HUES48 (cell line): ENCODE measurements around the gene TYW1.
A peak's percentile ranks its signal among the peaks of the same experiment; 100 is the strongest.
"Not testable (repeated sequence)": the region's sequence is repeated elsewhere in the genome, so short reads cannot be mapped to it uniquely, and the experiment has no call there.

Experiments
- H3K27ac ChIP-seq: one replicate; pipeline ENCODE4 v1.7.0; 2013; ENCODE audit warnings: low read depth, low read length, inconsistent platforms
- H3K27me3 ChIP-seq: 2 replicates; pipeline ENCODE4 v1.6.1; 2013; ENCODE audit warnings: mild to moderate bottlenecking, low read length; ENCODE audit not compliant: control insufficient read depth, insufficient read depth
- H3K36me3 ChIP-seq: 2 replicates; pipeline ENCODE4 v1.6.1; 2013; ENCODE audit warnings: low read length; ENCODE audit not compliant: control insufficient read depth, insufficient read depth
- H3K4me1 ChIP-seq: 2 replicates; pipeline ENCODE4 v1.6.1; 2013; ENCODE audit warnings: mild to moderate bottlenecking, low read length; ENCODE audit not compliant: control insufficient read depth, insufficient read depth
- H3K4me3 ChIP-seq: 2 replicates; pipeline ENCODE4 v1.5.1; 2013; ENCODE audit warnings: mild to moderate bottlenecking, low read depth, low read length
- H3K9ac ChIP-seq: 2 replicates; pipeline ENCODE4 v1.6.1; 2013; ENCODE audit warnings: mild to moderate bottlenecking, low read depth, low read length, moderate library complexity
- H3K9me3 ChIP-seq: 2 replicates; pipeline ENCODE4 v1.6.1; 2013; ENCODE audit warnings: low read length; ENCODE audit not compliant: control insufficient read depth, insufficient read depth

The TYW1 gene

GRCh38 chr7:67176730-67177129, 180.1 kb downstream of the TYW1 start:
- not testable (repeated sequence) for H3K9ac ChIP-seq, H3K4me3 ChIP-seq, H3K9me3 ChIP-seq, H3K36me3 ChIP-seq, H3K4me1 ChIP-seq, H3K27ac ChIP-seq, H3K27me3 ChIP-seq

GRCh38 chr7:67178915-67179688, 182.5 kb downstream of the TYW1 start:
- H3K4me3 ChIP-seq, H3K36me3 ChIP-seq: not testable (repeated sequence)

DNA sequence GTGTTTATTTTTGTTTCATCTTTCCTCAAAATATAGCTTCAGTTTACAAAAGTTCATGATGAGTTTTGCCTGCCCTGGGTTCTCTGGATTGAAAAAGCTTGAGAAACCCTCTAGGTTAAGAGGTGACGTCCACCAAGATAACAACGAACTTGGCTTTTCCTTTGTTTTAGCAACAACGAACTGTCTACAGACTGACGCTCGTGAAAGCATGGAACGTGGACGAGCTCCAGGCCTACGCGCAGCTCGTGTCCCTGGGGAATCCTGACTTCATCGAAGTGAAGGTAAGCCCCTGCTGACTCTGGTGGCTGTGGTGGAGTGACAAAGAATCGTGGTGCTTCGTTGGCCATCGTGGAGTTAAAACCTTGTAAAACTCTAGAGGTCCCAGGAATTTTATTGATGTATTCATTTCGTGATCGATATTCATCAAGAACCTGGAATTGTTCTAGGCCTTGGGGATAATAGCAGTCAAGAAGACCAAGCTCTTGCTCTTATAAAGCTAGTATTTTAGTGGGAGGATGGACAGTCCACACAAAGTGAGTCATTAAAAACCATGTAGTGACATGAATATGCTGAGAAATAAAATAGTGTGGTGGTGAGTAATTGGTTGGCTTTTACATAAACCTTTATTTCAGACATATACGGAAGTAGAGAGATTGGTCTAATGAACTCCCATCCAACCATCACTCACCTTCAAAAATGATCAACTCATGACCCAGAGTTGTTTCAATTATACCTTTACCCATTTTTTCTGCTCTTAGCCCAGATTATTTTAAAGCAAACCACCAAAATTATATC, 186.5 kb downstream of the TYW1 start:
- not testable (repeated sequence) for H3K4me3 ChIP-seq, H3K9me3 ChIP-seq, H3K4me1 ChIP-seq, H3K27ac ChIP-seq, H3K36me3 ChIP-seq, H3K9ac ChIP-seq, H3K27me3 ChIP-seq

More at GRCh38 chr7:67178915-67179688, 182.5 kb downstream of the TYW1 start:
- not testable (repeated sequence) for H3K27me3 ChIP-seq, H3K9ac ChIP-seq, H3K27ac ChIP-seq, H3K4me1 ChIP-seq, H3K9me3 ChIP-seq

DNA sequence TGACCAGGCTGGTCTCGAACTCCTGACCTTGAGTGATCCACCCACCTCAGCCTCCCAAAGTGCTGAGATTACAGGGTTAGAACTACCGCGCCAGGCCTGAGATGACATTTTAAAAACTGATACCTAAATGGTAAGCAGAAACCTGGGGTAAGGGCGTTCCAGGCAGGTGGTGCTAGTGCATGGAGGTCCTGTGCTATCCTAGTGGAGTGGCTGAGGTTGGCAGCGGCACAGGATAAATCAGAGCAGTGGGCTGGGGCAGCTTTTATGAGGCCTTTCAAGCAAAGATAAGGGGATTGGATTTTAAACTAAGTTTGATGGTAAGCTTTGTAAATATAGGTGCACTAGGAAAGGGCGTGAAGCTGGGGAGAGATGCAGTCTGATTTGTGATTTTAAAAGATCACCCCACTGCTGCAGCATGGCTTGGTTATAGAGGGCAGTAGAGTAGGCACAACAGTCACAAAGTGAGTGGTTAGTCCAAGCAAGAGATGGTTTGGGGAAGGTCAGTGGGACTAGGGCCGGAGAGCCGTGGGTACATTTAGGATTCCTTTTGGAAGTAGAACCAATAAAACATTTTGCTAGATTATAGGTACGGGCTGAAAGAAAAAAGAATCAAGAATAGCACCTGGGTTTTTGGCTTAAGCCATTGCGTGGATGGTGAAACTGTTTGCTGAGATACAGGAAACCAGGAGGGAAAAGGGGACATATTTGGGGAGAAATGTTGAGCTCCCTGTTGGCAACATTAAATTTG, 188.5 kb downstream of the TYW1 start:
- H3K27me3 ChIP-seq, H3K4me3 ChIP-seq, H3K27ac ChIP-seq, H3K9me3 ChIP-seq, H3K36me3 ChIP-seq, H3K9ac ChIP-seq: not testable (repeated sequence)
- H3K4me1 ChIP-seq, result peaks cover 11% of the 10 kb centered on the region

- H3K27me3 ChIP-seq, H3K9ac ChIP-seq, H3K27ac ChIP-seq, H3K9me3 ChIP-seq, H3K36me3 ChIP-seq, H3K4me3 ChIP-seq: not testable (repeated sequence)
- H3K4me1 ChIP-seq, result peaks cover 17% of the 10 kb centered on the region
Observed at GRCh38 chr7:67185660-67186129, 189.1 kb downstream of the TYW1 start.

DNA sequence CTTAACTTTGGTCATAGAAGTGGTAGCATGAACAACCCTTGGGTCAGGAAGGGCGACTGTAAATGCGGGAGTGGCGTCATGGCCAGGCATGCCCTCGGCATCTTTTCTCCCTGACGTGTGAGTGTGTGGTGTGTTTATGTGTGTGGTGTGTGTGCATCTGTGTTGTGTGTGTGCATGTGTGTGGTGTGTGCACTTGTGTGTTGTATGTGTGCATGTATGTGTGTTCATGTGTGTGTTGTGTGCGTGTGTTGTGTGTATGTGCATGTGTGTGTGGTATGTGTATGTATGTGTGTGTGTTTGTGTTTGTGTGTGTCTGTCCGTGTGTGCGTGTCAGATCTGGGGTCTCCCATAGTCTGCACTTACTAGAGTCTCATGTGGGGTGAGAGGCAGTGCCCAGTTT, 192.5 kb downstream of the TYW1 start:
- H3K4me1 ChIP-seq, result peaks cover 25% of the 10 kb centered on the region
- H3K9me3 ChIP-seq, H3K9ac ChIP-seq, H3K27me3 ChIP-seq, H3K36me3 ChIP-seq, H3K4me3 ChIP-seq: not testable (repeated sequence)
- peak overlapping the region; percentile 33 for H3K27ac ChIP-seq

GRCh38 chr7:67189801-67190465, 193.3 kb downstream of the TYW1 start:
- H3K27ac ChIP-seq, result peak overlapping the region; percentile 69
- not testable (repeated sequence) for H3K36me3 ChIP-seq, H3K9me3 ChIP-seq, H3K9ac ChIP-seq, H3K27me3 ChIP-seq, H3K4me3 ChIP-seq
- peaks cover 25% of the 10 kb centered on the region for H3K4me1 ChIP-seq

GRCh38 chr7:67191002-67191720, 194.5 kb downstream of the TYW1 start:
- not testable (repeated sequence) for H3K27me3 ChIP-seq, H3K27ac ChIP-seq, H3K9me3 ChIP-seq, H3K9ac ChIP-seq, H3K4me3 ChIP-seq, H3K36me3 ChIP-seq
- H3K4me1 ChIP-seq, result peaks cover 25% of the 10 kb centered on the region

DNA sequence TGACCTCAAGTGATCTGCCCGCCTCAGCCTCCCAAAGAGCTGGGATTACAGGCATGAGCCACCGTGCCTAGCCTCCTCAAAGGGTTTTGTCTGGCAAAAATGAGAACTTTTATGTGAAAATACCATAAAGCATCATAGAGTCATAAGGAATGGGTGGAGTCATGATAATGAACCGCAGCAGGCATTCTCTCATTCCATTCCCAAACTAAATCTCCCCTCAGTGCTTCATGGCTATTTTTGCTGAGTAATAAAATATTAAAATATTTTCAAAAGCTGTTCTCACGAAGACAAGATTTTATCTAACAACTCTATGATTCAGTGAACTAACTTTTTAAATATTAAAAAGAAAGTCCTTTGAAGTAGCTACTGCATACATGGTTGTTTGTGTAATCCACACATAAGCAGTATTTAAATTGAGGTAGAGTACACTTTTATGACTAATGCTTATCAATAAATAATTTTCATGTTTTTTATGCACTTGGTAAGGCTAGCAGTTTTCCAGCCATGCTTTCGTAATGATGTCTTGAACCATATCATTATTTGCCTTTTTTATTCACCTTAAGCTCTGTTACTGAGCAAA, 195.6 kb downstream of the TYW1 start:
- H3K27ac ChIP-seq, result not testable (repeated sequence)

More for the DNA sequence above, 195.6 kb downstream of the TYW1 start:
- H3K9me3 ChIP-seq, H3K9ac ChIP-seq, H3K4me3 ChIP-seq, H3K27me3 ChIP-seq, H3K36me3 ChIP-seq: not testable (repeated sequence)
- peaks cover 25% of the 10 kb centered on the region for H3K4me1 ChIP-seq
